Measurements from ENCODE around the gene LYPLAL1. TPM values are rescaled to one million over a fixed set of nuclear protein-coding genes. Genes with fewer than 3 reads are reported as not detected.

Gene LYPLAL1
- total RNA-seq, 1 experiment from 2014 or later: 41.3 TPM

GRCh38 chr1:219223496-219223895 lies 49.8 kb downstream of the LYPLAL1 start:
- Histone ChIP-seq H3K36me3 (ENCODE audit: control insufficient read depth, insufficient read depth, low read length) (no peaks in the 10 kb centered on the region), H3K4me1 (ENCODE audit: control insufficient read depth, insufficient read depth, low read length) (no peaks in the 10 kb centered on the region), H3K4me3 (ENCODE audit: low read depth in 2 of 2, low read length in 2 of 2) (no peak overlapping the region), H3K27me3 (ENCODE audit: control insufficient read depth, insufficient read depth, low read length) (no peaks in the 10 kb centered on the region), H3K27ac (ENCODE audit: low read length) (no peak overlapping the region), H3K9me3 (ENCODE audit: control insufficient read depth, insufficient read depth, low read depth, low read length) (no peaks in the 10 kb centered on the region)
- BruUV-seq (replicated peaks): no TSS peak
- in situ Hi-C loops (cut with HindIII; ENCODE audit: low pct_unique_long_range_greater_than_20kb, low sequenced_read_pairs) (no loop called here), intact Hi-C loops (cut with micrococcal nuclease; ENCODE audit: unreplicated experiment) (no loop called here)
- ChIA-PET CTCF (no interaction called here), POLR2A (no interaction called here)
- DNase-seq (ENCODE audit: low read depth, low spot score) (no peak), ATAC-seq (no peak)
- TF ChIP-seq SIN3A (IDR thresholded peaks at IDR 0.05; ENCODE audit: borderline replicate concordance, insufficient read depth, low read depth, low read length) (no peak), CTCF (IDR thresholded peaks at IDR 0.05) (no peak), TCF7L2 (IDR thresholded peaks at IDR 0.05; ENCODE audit: low read depth, low read length) (no peak), REST (IDR thresholded peaks at IDR 0.05; ENCODE audit: insufficient read depth in 1 of 2, low read depth in 2 of 2, low read length in 1 of 2) (no peak), POLR2AphosphoS5 (IDR thresholded peaks at IDR 0.05; ENCODE audit: low read depth, low read length) (no peak)

- no TSS peak for BruUV-seq (replicated peaks)
- Histone ChIP-seq H3K27ac (ENCODE audit: low read length) (no peak overlapping the region), H3K4me3 (ENCODE audit: low read depth in 2 of 2, low read length in 2 of 2) (no peak overlapping the region), H3K9me3 (ENCODE audit: control insufficient read depth, insufficient read depth, low read depth, low read length) (no peaks in the 10 kb centered on the region), H3K36me3 (ENCODE audit: control insufficient read depth, insufficient read depth, low read length) (no peaks in the 10 kb centered on the region), H3K27me3 (ENCODE audit: control insufficient read depth, insufficient read depth, low read length) (no peaks in the 10 kb centered on the region), H3K4me1 (ENCODE audit: control insufficient read depth, insufficient read depth, low read length) (no peaks in the 10 kb centered on the region)
- POLR2A ChIA-PET: no interaction called here
- intact Hi-C loops (cut with micrococcal nuclease; ENCODE audit: unreplicated experiment): no loop called here
- CTCF ChIA-PET: no interaction called here
- ATAC-seq (no peak), DNase-seq (ENCODE audit: low read depth, low spot score) (no peak)
- in situ Hi-C loops (cut with HindIII; ENCODE audit: low pct_unique_long_range_greater_than_20kb, low sequenced_read_pairs): no loop called here
- TF ChIP-seq REST (IDR thresholded peaks at IDR 0.05; ENCODE audit: insufficient read depth in 1 of 2, low read depth in 2 of 2, low read length in 1 of 2) (no peak), POLR2AphosphoS5 (IDR thresholded peaks at IDR 0.05; ENCODE audit: low read depth, low read length) (no peak), SIN3A (IDR thresholded peaks at IDR 0.05; ENCODE audit: borderline replicate concordance, insufficient read depth, low read depth, low read length) (no peak), CTCF (IDR thresholded peaks at IDR 0.05) (no peak), TCF7L2 (IDR thresholded peaks at IDR 0.05; ENCODE audit: low read depth, low read length) (no peak)
These were observed 52.5 kb downstream of the LYPLAL1 start for GRCh38 chr1:219226196-219226595.
